WI38 (cell line): ENCODE results near the gene SLC6A8.
"Not testable (repeated sequence)": the region's sequence is repeated elsewhere in the genome, so short reads cannot be mapped to it uniquely, and the experiment has no call there.

Experiments used
- H3K4me3 ChIP-seq: 2 replicates; pipeline ENCODE4 v1.5.1; 2011; ENCODE audit warnings: low read depth, mild to moderate bottlenecking, control low read depth, low read length
- CTCF ChIP-seq: IDR thresholded peaks from 2 replicates; pipeline ENCODE4 v1.5.1; 2012; ENCODE audit warnings: low read depth, mild to moderate bottlenecking, control low read depth, low read length

SLC6A8 gene

DNA sequence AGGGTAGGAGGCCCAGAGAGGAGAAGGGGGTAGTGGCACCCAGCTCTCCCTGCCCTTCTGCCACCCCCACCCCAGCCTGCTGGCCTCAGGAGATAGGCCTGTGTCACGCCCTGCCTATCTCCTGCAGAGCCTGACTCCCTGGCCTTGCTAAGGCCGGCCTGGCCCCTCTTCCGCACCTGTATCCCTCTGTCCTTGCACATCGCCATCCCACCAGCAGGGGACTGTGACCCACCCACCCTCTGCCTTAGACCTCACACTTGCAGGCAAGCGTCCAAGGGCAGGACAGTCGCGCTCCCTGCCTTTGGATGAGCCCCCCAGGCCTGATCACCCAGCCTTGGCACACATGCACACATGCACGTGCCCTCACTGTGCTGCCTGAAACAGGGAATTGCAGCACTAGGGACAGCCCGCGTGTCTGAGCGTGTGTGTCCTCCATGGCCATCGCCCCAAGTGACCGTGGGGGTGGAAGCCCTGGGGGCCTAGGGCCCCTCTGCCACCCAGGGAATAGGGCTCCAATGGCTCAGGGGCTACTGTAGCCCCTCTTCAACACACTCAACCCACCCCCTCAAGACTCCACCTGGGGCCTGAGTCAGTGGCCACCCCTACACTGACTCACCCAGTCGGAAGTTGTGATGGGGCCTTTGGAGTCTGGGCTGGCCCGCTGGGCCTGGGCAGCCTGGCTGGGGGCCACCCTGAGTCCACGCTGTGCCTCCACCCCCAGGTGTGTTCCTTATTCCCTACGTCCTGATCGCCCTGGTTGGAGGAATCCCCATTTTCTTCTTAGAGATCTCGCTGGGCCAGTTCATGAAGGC, 2.1 kb downstream of the SLC6A8 start:
- H3K4me3 ChIP-seq = no peak overlapping the region
- TF ChIP-seq CTCF = no peak

- TF ChIP-seq CTCF = no peak
- H3K4me3 ChIP-seq = no peak overlapping the region
These were observed 2.7 kb downstream of the SLC6A8 start for GRCh38 chrX:153690466-153690865.

GRCh38 chrX:153691032-153691827, 3.5 kb downstream of the SLC6A8 start:
- H3K4me3 ChIP-seq = not testable (repeated sequence)

DNA sequence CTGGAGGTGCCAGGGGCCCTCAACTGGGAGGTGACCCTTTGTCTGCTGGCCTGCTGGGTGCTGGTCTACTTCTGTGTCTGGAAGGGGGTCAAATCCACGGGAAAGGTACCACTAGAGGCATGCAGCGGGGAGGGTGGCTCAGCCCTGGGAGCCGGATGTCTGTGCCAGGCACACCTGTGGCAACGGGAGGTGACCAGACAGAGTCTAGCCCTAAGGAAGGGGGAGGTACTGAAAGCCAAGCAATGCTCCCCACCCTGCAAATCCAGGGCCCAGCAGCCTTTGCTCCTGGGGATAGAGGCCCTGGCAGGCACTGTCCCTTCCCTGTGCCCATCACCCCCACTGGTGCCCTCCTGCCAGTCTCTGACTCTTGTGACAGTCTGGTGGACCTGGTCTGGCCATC, 4.3 kb downstream of the SLC6A8 start:
- TF ChIP-seq CTCF = no peak

GRCh38 chrX:153692611-153693156, 5.0 kb downstream of the SLC6A8 start:
- TF ChIP-seq CTCF = no peak
- H3K4me3 ChIP-seq = no peak overlapping the region

More for the DNA sequence above, 4.3 kb downstream of the SLC6A8 start:
- no peak overlapping the region for H3K4me3 ChIP-seq

DNA sequence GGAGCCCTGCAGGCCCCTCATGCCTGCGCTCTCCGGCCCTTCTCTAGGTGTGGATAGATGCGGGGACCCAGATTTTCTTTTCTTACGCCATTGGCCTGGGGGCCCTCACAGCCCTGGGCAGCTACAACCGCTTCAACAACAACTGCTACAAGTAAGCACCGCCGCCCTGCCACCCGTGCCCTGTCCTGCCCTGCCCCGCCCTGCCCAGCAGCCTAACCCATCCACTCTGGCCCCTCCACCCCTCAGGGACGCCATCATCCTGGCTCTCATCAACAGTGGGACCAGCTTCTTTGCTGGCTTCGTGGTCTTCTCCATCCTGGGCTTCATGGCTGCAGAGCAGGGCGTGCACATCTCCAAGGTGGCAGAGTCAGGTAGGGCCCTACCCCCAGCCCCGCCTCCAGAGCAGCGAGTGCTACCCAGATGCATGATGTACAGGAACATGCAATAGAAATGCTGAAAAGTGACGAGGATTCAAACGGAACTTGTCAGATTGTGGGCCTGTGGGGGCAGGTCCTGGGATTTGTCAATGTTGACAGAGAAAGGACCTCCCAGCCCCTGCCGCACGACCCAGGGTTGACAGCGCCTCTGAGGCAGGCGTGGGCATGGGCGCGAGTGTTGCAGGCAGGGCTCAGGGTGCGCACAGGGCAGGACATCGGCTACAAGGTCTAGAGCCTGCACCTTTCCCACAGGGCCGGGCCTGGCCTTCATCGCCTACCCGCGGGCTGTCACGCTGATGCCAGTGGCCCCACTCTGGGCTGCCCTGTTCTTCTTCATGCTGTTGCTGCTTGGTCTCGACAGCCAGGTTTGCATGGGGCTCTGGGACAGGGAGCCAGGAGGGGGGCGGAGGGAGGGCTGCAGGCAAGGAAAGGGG, 5.7 kb downstream of the SLC6A8 start:
- H3K4me3 ChIP-seq = no peak overlapping the region
- no peak for TF ChIP-seq CTCF

DNA sequence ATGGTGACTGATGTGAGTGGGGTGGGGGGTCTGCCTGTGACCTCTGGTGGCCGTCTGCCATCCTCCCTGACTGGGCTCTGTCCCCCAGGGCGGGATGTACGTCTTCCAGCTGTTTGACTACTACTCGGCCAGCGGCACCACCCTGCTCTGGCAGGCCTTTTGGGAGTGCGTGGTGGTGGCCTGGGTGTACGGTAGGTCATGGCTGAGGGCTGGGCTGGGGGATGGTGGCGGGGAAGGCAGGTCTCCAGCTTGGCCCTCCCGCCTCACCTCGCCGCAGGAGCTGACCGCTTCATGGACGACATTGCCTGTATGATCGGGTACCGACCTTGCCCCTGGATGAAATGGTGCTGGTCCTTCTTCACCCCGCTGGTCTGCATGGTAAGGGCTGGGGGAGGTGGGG, 6.5 kb downstream of the SLC6A8 start:
- H3K4me3 ChIP-seq = not testable (repeated sequence)
